Keratinocyte (primary cell): ENCODE data around the gene OAT. TPM values are rescaled to one million over a fixed set of nuclear protein-coding genes. Genes with fewer than 3 reads are reported as not detected.

Experiments used
- DNase-seq: peaks from one replicate; pipeline ENCODE4 v3.0.0-alpha.2; 2011; ENCODE audit warnings: low read depth, missing footprints, low spot score
- FAIRE-seq: peaks from 2 replicates; lab custom pipeline; 2011; peaks lifted over from hg19 to GRCh38; lab: Jason Lieb, UNC
- H2AFZ ChIP-seq: 2 replicates; pipeline ENCODE4 v1.6.0; 2012; ENCODE audit warnings: low read length, control low read depth, inconsistent platforms; ENCODE audit not compliant: control insufficient read depth
- H3K27ac ChIP-seq: 2 replicates; pipeline ENCODE4 v1.5.1; 2011; ENCODE audit warnings: low read length; ENCODE audit not compliant: control insufficient read depth, insufficient read depth
- H3K27me3 ChIP-seq: 3 replicates; pipeline ENCODE4 v1.6.0; 2011; ENCODE audit warnings: low read length; ENCODE audit not compliant: control insufficient read depth, insufficient read depth; ENCODE audit errors: extremely low read depth
- H3K36me3 ChIP-seq, 2 experiments: 2 replicates in 1 of 2; 3 replicates in 1 of 2; pipeline ENCODE4 v1.5.1; 2011; ENCODE audit warnings: low read length in 2 of 2, mild to moderate bottlenecking in 1 of 2; ENCODE audit not compliant: control insufficient read depth in 2 of 2, insufficient read depth in 2 of 2; ENCODE audit errors: extremely low read depth in 1 of 2
- H3K4me1 ChIP-seq: 3 replicates; pipeline ENCODE4 v1.5.1; 2011; ENCODE audit warnings: low read length; ENCODE audit not compliant: control insufficient read depth, insufficient read depth; ENCODE audit errors: extremely low read depth
- H3K4me2 ChIP-seq: 3 replicates; pipeline ENCODE4 v1.6.0; 2011; ENCODE audit warnings: low read depth, low read length; ENCODE audit not compliant: control insufficient read depth, insufficient read depth; ENCODE audit errors: extremely low read depth
- H3K4me3 ChIP-seq, 3 experiments: fragments of 200-600 bp in 1 of 3; sonication (generic) in 1 of 3; 2 replicates in 2 of 3; 3 replicates in 1 of 3; pipeline ENCODE4 v1.5.1; 2011 to 2016; ENCODE audit warnings: low read length in 3 of 3, mild to moderate bottlenecking in 3 of 3, control low read depth in 2 of 3, inconsistent platforms in 1 of 3, low read depth in 1 of 3, mixed read lengths in 1 of 3, mixed run types in 1 of 3, moderate library complexity in 1 of 3; ENCODE audit not compliant: control insufficient read depth in 2 of 3, insufficient read depth in 2 of 3; ENCODE audit errors: extremely low read depth in 1 of 3
- H3K79me2 ChIP-seq: 2 replicates; pipeline ENCODE4 v1.6.0; 2012; ENCODE audit warnings: low read length; ENCODE audit not compliant: control insufficient read depth, insufficient read depth
- H3K9ac ChIP-seq: 3 replicates; pipeline ENCODE4 v1.6.0; 2011; ENCODE audit warnings: low read length; ENCODE audit not compliant: control insufficient read depth, insufficient read depth; ENCODE audit errors: extremely low read depth
- H3K9me1 ChIP-seq: 3 replicates; pipeline ENCODE4 v1.6.0; 2011; ENCODE audit warnings: low read length; ENCODE audit not compliant: control insufficient read depth, insufficient read depth; ENCODE audit errors: extremely low read depth
- H3K9me3 ChIP-seq: 2 replicates; pipeline ENCODE4 v1.5.1; 2012; ENCODE audit warnings: low read depth, low read length; ENCODE audit not compliant: control insufficient read depth
- H4K20me1 ChIP-seq: 3 replicates; pipeline ENCODE4 v1.6.0; 2011; ENCODE audit warnings: low read length; ENCODE audit not compliant: control insufficient read depth, insufficient read depth; ENCODE audit errors: extremely low read depth
- EZH2 ChIP-seq: IDR thresholded peaks from one replicate; pipeline ENCODE4 v1.6.1; 2012; ENCODE audit warnings: inconsistent platforms, mild to moderate bottlenecking, low read length, moderate library complexity
- dilution Hi-C: fragments of 300-500 bp; cut with MboI; formaldehyde crosslinking; loops from one replicate; pipeline ENCODE4 v1.7.0; 2020; ENCODE audit warnings: low sequenced_read_pairs; ENCODE audit not compliant: extremely low pct_ligation_motif_present
- polyA plus RNA-seq, 5 experiments: library from polyadenylated mRNA; depleted of rRNA in 3 of 5; stranded (reverse) in 3 of 5; stranded (forward) in 1 of 5; unstranded in 1 of 5; fragments of >200 nt; gene quantifications; 1 replicate in 1 of 5; 2 replicates in 3 of 5; 3 replicates in 1 of 5; pipeline versions ENCODE4 v1.2.1 to v1.2.3, GENCODE V29; 2011 to 2012; ENCODE audit warnings: missing spikeins in 2 of 5, low read depth in 1 of 5, low replicate concordance in 1 of 5
- TF ChIP-seq, protein P1 (sequence below), 3 experiments: IDR thresholded peaks in 1 of 3; conservative IDR thresholded peaks in 1 of 3; optimal IDR thresholded peaks in 1 of 3; 2 replicates in 2 of 3; 3 replicates in 1 of 3; pipeline versions ENCODE3 to v1.5.1; 2011; ENCODE audit warnings: low read length in 3 of 3, mild to moderate bottlenecking in 3 of 3, moderate library complexity in 2 of 3, control low read depth in 1 of 3, inconsistent platforms in 1 of 3; ENCODE audit not compliant: insufficient read depth in 2 of 3; ENCODE audit errors: extremely low read depth in 1 of 3

OAT gene
- polyA plus RNA-seq, 1 donor (not counting 4 experiments of a cell fraction or from before 2014, with no cell fraction given) = 528 TPM

DNA sequence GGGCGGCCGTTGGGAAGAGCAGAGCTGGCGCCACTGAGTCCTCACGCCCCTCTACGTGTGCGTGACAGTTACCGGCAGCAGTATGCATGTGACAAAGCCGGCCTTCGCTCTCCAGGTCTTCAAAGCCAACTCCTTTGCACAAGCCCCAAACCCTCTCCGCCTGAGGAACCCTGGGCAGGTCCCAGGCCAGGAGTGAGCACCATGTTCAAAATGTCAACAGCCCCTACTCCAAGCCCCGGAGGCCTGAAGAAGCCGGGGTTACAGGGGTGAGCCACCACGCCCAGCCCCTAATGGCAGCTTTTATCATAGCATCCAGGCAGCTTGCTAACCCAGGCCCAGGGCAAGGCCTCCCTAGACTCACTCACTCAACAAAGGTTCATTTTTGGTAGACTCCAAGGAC lies 70.8 kb downstream of the OAT start:
- Histone ChIP-seq H2AFZ (no peak overlapping the region), H3K79me2 (no peaks in the 10 kb centered on the region), H3K9me1 (no peaks in the 10 kb centered on the region), H3K4me1 (no peaks in the 10 kb centered on the region), H4K20me1 (no peaks in the 10 kb centered on the region), H3K36me3 (no peaks in the 10 kb centered on the region), H3K9ac (no peak overlapping the region), H3K4me3 (no peak overlapping the region), H3K9me3 (no peaks in the 10 kb centered on the region), H3K27ac (no peak overlapping the region), H3K27me3 (no peaks in the 10 kb centered on the region), H3K4me2 (no peak overlapping the region)
- dilution Hi-C loops = no loop called here
- no peak for DNase-seq
- TF ChIP-seq EZH2 = no peak
- TF ChIP-seq, protein P1, sequence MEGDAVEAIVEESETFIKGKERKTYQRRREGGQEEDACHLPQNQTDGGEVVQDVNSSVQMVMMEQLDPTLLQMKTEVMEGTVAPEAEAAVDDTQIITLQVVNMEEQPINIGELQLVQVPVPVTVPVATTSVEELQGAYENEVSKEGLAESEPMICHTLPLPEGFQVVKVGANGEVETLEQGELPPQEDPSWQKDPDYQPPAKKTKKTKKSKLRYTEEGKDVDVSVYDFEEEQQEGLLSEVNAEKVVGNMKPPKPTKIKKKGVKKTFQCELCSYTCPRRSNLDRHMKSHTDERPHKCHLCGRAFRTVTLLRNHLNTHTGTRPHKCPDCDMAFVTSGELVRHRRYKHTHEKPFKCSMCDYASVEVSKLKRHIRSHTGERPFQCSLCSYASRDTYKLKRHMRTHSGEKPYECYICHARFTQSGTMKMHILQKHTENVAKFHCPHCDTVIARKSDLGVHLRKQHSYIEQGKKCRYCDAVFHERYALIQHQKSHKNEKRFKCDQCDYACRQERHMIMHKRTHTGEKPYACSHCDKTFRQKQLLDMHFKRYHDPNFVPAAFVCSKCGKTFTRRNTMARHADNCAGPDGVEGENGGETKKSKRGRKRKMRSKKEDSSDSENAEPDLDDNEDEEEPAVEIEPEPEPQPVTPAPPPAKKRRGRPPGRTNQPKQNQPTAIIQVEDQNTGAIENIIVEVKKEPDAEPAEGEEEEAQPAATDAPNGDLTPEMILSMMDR (optimal IDR thresholded peaks at IDR 0.05 in 1 of 3, IDR thresholded peaks at IDR 0.05 in 1 of 3, conservative IDR thresholded peaks at IDR 0.05 in 1 of 3; ENCODE audit: extremely low read depth in 1 of 3, insufficient read depth in 2 of 3, low read length in 3 of 3) = no peak
- no peak for FAIRE-seq

Other genes starting within 250 kb of the OAT start
- gene NKX1-2, start 31.1 kb upstream of the OAT start, polyA plus RNA-seq = 0.89 to 3.6 TPM (median 1.9 TPM) in 3 replicates
- 13.1 to 17.7 TPM (median 17.2 TPM) in 3 replicates for gene LHPP, start 42.9 kb upstream of the OAT start, polyA plus RNA-seq